D721Med (cell line): Measurements from ENCODE around the gene SLC7A4.

Source experiments
- DNase-seq: peaks from one replicate; pipeline ENCODE4 v3.0.0; 2011; ENCODE audit warnings: low spot score; ENCODE audit not compliant: insufficient read length
- FAIRE-seq: peaks from 2 replicates; lab custom pipeline; 2011; peaks lifted over from hg19 to GRCh38; lab: Jason Lieb, UNC
- TF ChIP-seq, protein P1 (sequence below): IDR thresholded peaks from 2 replicates; pipeline ENCODE4 v1.5.1; 2012; ENCODE audit warnings: mild to moderate bottlenecking, control low read depth; ENCODE audit not compliant: insufficient read depth; ENCODE audit errors: missing control alignments

The SLC7A4 gene

DNA sequence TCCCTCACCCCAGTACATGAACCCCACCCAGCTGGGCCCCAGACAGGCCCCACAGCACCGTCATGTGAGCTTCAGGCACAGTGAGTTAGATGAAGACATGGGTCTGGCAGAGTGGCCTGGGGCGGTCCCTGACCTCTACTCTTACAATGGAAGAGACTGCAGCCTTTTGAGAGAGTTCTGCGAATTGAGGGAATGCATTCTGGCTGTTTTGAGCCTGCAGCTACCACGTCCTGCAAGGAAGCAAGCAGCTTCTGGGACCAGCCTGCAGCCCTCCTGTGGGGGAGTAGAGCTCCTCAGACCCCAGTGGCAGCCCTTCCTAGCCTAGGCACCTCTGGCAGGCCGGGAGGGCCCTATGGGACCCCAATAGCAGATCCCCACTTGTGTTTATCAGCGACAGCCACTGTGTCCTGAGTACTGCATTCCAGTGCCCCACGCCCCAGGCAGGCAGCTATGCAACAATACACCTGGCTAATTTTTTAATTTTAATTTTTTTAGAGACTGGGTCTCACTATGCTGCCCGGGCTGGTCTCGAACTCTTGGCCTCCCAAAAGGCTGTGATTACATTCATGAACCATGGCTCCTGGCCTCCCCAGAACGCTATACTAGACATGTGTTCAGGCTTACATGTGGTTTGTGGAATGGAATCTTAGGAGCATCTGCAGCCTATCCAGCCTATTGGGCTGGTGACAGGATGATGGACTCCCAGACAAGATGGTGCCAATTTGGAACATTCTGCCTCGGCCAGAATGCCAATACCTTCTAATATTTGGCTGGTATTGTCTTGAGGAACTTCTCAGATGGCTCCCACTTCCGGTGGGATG is 717 bp upstream of the SLC7A4 start:
- TF ChIP-seq, protein P1, sequence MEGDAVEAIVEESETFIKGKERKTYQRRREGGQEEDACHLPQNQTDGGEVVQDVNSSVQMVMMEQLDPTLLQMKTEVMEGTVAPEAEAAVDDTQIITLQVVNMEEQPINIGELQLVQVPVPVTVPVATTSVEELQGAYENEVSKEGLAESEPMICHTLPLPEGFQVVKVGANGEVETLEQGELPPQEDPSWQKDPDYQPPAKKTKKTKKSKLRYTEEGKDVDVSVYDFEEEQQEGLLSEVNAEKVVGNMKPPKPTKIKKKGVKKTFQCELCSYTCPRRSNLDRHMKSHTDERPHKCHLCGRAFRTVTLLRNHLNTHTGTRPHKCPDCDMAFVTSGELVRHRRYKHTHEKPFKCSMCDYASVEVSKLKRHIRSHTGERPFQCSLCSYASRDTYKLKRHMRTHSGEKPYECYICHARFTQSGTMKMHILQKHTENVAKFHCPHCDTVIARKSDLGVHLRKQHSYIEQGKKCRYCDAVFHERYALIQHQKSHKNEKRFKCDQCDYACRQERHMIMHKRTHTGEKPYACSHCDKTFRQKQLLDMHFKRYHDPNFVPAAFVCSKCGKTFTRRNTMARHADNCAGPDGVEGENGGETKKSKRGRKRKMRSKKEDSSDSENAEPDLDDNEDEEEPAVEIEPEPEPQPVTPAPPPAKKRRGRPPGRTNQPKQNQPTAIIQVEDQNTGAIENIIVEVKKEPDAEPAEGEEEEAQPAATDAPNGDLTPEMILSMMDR: no peak
- DNase-seq (no peak), FAIRE-seq (no peak)

DNA sequence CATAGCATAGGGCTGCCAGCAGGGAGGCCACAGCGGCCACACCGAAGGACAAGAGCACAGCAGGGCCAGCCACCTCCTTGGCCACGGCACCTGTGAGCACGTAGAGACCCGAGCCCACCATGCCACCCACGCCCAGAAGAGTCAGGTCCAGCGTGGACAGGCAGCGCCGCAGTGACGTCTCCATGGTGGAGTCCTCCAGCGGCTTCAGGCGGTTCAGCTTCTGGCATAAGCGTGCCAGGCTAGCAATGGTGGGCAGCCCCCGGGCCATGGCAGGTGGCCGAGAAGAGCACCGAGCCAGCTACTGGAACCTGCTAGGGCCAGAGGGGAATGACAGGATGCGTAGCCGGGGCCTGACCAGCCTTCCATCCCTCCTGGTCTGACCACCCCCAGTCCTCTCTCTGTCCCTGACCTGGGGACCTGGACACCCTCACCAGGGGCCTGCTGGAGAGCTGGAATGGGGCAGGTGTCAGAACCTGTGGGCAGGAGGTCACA is 770 bp downstream of the SLC7A4 start:
- TF ChIP-seq, protein P1: no peak
- DNase-seq: no peak
- FAIRE-seq: no peak

DNA sequence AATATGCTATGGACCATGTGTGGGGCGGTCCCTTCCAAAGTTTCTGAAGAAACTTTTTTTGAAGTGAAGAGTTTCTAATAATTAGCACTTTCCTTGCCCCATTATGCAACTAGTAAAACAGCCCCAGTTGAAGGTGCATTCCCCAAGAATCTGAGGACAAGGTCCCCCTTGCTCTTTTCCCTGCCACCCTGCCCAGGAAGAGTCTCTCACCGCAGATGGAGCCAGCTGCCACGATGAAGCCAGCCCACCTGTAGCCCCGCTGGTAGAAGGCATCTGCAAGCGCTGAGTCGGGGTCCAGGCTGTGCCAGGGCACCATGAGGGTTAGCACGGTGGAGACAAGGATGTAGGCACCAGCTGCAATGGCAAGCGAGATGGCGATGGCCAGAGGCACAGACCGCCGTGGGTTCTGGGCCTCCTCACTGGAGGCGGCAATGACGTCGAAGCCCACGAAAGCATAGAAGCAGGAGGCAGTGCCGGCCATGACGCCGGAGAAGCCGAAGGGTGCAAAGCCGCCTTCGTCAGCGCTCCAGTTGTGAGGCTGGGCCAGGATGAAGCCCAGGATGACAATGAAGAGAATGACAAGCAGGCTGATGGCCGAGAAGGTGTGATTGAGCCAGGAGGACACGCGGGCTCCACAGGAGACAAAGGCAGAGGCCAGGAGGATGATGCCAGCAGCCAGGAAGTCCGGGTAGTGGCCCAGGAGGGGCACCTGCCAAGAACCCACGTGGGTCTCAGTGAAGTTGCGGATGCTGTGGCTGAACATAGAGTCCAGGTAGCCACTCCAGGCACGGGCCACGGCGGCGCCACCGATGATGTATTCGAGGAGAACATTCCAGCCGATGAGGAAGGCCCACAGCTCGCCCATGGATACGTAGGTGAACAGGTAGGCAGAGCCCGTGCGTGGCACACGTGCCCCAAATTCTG is 1.5 kb downstream of the SLC7A4 start:
- TF ChIP-seq, protein P1: no peak
- DNase-seq (no peak), FAIRE-seq (no peak)

DNA sequence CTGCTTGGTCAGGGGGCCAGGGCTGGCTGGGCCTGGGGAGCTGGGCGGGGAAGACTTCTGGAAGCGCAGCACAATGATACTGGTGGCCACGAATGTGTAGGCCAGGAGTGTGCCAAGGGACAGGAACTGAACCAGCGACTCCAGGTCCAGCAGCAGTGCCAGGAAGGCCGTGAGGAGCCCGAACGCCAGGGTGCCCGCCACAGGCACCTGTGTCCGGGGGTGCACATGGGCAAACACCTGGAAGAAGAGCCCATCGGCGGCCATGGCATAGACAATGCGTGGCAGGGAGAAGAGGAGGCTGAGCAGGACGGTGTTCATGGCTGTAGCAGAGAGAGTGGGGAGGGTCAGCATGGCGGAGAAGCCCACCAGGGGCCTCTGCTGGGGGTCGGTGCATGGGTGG is 2.3 kb downstream of the SLC7A4 start:
- TF ChIP-seq, protein P1: no peak
- FAIRE-seq (no peak), DNase-seq (no peak)

DNA sequence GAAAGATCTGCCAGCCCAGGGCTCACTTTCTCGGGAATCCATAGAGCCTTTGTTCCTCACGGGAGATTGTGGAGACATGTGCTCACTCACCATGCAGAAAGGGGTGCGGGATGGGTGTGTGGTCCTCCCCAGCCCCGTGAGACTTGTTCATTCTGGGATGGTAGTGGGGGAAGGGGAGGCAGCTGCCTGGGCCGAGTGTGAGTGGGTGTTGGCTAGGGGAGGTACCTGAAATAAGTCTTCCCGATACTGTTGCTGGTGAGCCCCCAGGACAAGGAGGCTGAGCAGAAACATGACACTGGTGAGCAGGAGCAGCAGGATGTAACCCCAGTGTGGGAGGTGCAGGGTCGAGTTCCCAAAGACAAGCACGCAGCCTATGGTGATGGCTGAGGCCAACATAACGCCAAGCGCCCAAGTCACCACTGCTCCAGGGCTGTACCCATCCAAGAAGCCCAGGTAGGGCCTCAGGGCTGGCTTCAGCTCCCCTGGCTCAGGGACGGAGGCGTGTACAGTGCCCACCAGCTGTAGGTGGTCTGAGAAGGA is 2.8 kb downstream of the SLC7A4 start:
- no peak for DNase-seq
- no peak for FAIRE-seq
- TF ChIP-seq, protein P1: no peak

DNA sequence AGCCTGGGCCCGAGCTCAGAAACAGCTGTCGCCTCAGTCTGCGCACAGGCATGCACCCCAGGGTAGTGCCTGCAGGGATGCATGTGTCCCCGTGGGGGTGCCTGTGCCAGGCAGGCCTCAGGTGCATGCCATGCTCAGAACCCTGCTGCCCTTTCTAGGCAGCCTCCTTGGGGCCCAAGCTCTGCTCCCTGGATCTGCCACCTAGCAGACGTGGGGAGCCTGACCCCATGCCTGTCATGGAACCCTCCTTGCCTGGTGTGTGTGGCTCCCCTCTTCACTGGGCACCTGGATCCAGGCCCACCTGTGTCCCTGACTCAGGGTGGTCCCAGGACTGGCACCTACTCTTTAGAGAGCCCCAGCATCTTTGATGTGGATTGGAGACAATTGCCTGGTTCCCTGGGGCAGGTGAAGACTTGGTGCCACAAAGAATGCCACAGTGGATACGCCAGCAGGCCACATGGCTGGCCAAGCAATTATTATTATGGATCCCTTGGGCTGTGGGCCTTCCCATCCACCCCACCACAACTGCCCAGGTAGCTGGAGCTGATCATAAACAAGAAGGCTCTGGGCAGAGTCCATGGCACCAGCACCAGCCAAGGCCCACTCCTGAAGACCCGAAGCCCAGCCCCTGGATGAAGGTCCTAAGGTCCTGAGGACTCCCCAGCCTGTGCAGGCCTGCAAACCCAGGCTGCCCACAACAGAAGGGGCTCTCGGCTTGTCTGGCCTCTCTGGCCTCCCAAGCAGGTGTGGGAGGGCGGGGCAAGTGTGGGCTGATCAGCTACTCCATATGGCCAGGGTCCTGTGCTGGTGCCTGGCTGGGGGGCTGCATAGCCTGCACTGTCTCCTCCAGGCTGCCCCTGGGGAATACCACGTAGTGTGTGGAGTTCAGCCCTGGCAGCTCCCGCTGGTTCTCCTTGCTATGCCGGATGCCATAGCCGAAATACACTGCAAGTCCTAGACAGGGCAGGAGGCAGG is 3.8 kb downstream of the SLC7A4 start:
- FAIRE-seq (no peak), DNase-seq (no peak)
- TF ChIP-seq, protein P1: no peak
